B cell (primary cell): ENCODE data around the gene VWA8. TPM values are rescaled to one million over a fixed set of nuclear protein-coding genes. Genes with fewer than 3 reads are reported as not detected.

Experiments used
- ATAC-seq: fragments of 200-7000 bp; cut with Tn5 transposase; one replicate; pipeline ENCODE4 v1.10.0; 2021; ENCODE audit warnings: low read depth, mild to moderate bottlenecking, moderate number of reproducible peaks, moderate library complexity
- CTCF ChIA-PET: fragments of 350-600 bp; sonication (Branson Sonifier 250); formaldehyde crosslinking; loops from one replicate; lab custom pipeline; 2021; ENCODE audit warnings: antibody characterized with exemption, inconsistent platforms; lab: Charles Lee
- POLR2A ChIA-PET: fragments of 350-600 bp; sonication (Branson Sonifier 250); formaldehyde crosslinking; loops from one replicate; lab custom pipeline; 2021; ENCODE audit warnings: antibody characterized with exemption; lab: Charles Lee
- DNase-seq: peaks from one replicate; pipeline ENCODE4 v3.0.0; 2013
- H2AFZ ChIP-seq: 2 replicates; pipeline ENCODE4 v1.6.1; 2012; ENCODE audit warnings: mild to moderate bottlenecking, low read depth, low read length; ENCODE audit not compliant: insufficient read depth, poor library complexity, severe bottlenecking
- H3K27ac ChIP-seq, 2 donors: 1 replicate in 1 of 2; 2 replicates in 1 of 2; pipeline ENCODE4 v1.5.1; 2012 to 2013; ENCODE audit warnings: low read length in 2 of 2, mild to moderate bottlenecking in 2 of 2, moderate library complexity in 1 of 2
- H3K27me3 ChIP-seq, 4 experiments: fragments of 200-600 bp in 1 of 4; sonication (generic) in 1 of 4; replicated peaks in 1 of 4; 1 replicate in 2 of 4; 2 replicates in 2 of 4; pipeline versions ENCODE4 v1.6.1 to v1.7.0; 2013 to 2016; ENCODE audit warnings: low read length in 3 of 4, mild to moderate bottlenecking in 2 of 4, mixed read lengths in 1 of 4, moderate library complexity in 1 of 4; ENCODE audit not compliant: insufficient read depth in 4 of 4, control insufficient read depth in 3 of 4; ENCODE audit errors: control extremely low read depth in 1 of 4
- H3K36me3 ChIP-seq, 2 experiments: replicated peaks in 1 of 2; 1 replicate in 1 of 2; 2 replicates in 1 of 2; pipeline versions ENCODE4 v1.6.1 to v1.7.1; 2013; ENCODE audit warnings: low read length in 1 of 2; ENCODE audit not compliant: insufficient read depth in 2 of 2, control insufficient read depth in 1 of 2; ENCODE audit errors: control extremely low read depth in 1 of 2, extremely low read depth in 1 of 2
- H3K4me1 ChIP-seq, 2 donors: fragments of 200-600 bp in 1 of 2; sonication (generic) in 1 of 2; 1 replicate in 1 of 2; 2 replicates in 1 of 2; pipeline versions ENCODE4 v1.5.1 to v1.6.1; 2013 to 2017; ENCODE audit warnings: low read length in 2 of 2; ENCODE audit not compliant: control insufficient read depth in 2 of 2, insufficient read depth in 2 of 2
- H3K4me2 ChIP-seq: replicated peaks from 2 replicates; pipeline ENCODE3; 2012; ENCODE audit warnings: mild to moderate bottlenecking, low read depth, low read length; ENCODE audit not compliant: poor library complexity, severe bottlenecking
- H3K4me3 ChIP-seq, 5 experiments: fragments of 200-600 bp in 1 of 5; sonication (generic) in 1 of 5; 1 replicate in 3 of 5; 2 replicates in 2 of 5; pipeline versions ENCODE4 v1.5.1 to v1.7.0; 2011 to 2016; ENCODE audit warnings: low read length in 4 of 5, mild to moderate bottlenecking in 4 of 5, low read depth in 2 of 5, control low read depth in 1 of 5, moderate library complexity in 1 of 5; ENCODE audit not compliant: insufficient read depth in 1 of 5; ENCODE audit errors: control extremely low read depth in 1 of 5, extremely low read depth in 1 of 5
- H3K79me2 ChIP-seq: fragments of 200-600 bp; sonication (generic); one replicate; pipeline ENCODE4 v1.6.0; 2016; ENCODE audit warnings: low read length; ENCODE audit not compliant: control insufficient read depth, insufficient read depth
- H3K9ac ChIP-seq: fragments of 200-600 bp; sonication (generic); 2 replicates; pipeline ENCODE4 v1.6.1; 2017; ENCODE audit warnings: mild to moderate bottlenecking, low read length, moderate library complexity
- H3K9me3 ChIP-seq, 3 donors: one replicate each; pipeline versions ENCODE4 v1.6.1 to v1.7.1; 2013; ENCODE audit warnings: low read length in 2 of 3; ENCODE audit not compliant: control insufficient read depth in 2 of 3, insufficient read depth in 1 of 3; ENCODE audit errors: control extremely low read depth in 1 of 3
- H4K20me1 ChIP-seq: 2 replicates; pipeline ENCODE4 v1.6.0; 2012; ENCODE audit warnings: mild to moderate bottlenecking, low read length; ENCODE audit not compliant: insufficient read depth, control insufficient read depth, poor library complexity, severe bottlenecking
- H3K27ac Mint-ChIP-seq: one replicate; pipeline ENCODE4 v1.8.0; 2021; ENCODE audit warnings: mixed read lengths
- H3K27me3 Mint-ChIP-seq: one replicate; pipeline ENCODE4 v1.8.0; 2021; ENCODE audit warnings: mixed read lengths
- H3K4me1 Mint-ChIP-seq: one replicate; pipeline ENCODE4 v1.8.0; 2021; ENCODE audit warnings: mixed read lengths
- H3K4me3 Mint-ChIP-seq: one replicate; pipeline ENCODE4 v1.8.0; 2021; ENCODE audit warnings: mixed read lengths
- H3K9me3 Mint-ChIP-seq: one replicate; pipeline ENCODE4 v1.8.0; 2022; ENCODE audit warnings: mixed read lengths; ENCODE audit not compliant: insufficient read depth
- CTCF ChIP-seq: fragments of 200-600 bp; IDR thresholded peaks from one replicate; pipeline ENCODE4 v1.8.0; 2022; ENCODE audit warnings: antibody characterized with exemption, mild to moderate bottlenecking
- EZH2 ChIP-seq: IDR thresholded peaks from 2 replicates; pipeline ENCODE4 v1.6.1; 2012; ENCODE audit warnings: borderline replicate concordance, low read depth, mild to moderate bottlenecking, moderate library complexity, low read length; ENCODE audit not compliant: insufficient read depth, poor library complexity, severe bottlenecking
- WGBS: methylation state at CpG from one replicate; pipeline ENCODE4 v1.1.5; 2013; ENCODE audit warnings: missing lambda C conversion rate; ENCODE audit not compliant: insufficient coverage; 5-methylcytosine and 5-hydroxymethylcytosine counted together
- intact Hi-C: fragments of 100-400 bp; cut with micrococcal nuclease; formaldehyde crosslinking; loops from one replicate; pipeline ENCODE4 v1.10.0; 2022
- polyA plus RNA-seq: library from polyadenylated mRNA; depleted of rRNA; stranded (reverse); fragments of >200 nt; gene quantifications from 2 replicates; pipeline ENCODE4 v1.2.3, GENCODE V29; 2012
- total RNA-seq, 2 donors: library from RNA; stranded (reverse); fragments of 120-200 nt in 1 of 2; gene quantifications; 1 replicate in 1 of 2; 2 replicates in 1 of 2; pipeline versions ENCODE4 v1.2.3 to v1.2.4, GENCODE V29; 2013 to 2022

The VWA8 gene
- total and polyA plus RNA-seq, 2 donors (not counting 1 experiment from before 2014, with no cell fraction given), result 6.0 to 19.7 TPM

GRCh38 chr13:41995336-41995735, 34.4 kb upstream of the VWA8 start:
- CTCF ChIA-PET, result no interaction called here
- ATAC-seq, result no peak
- 100% methylated on average over 2 of the region's 4 CpGs for WGBS

DNA sequence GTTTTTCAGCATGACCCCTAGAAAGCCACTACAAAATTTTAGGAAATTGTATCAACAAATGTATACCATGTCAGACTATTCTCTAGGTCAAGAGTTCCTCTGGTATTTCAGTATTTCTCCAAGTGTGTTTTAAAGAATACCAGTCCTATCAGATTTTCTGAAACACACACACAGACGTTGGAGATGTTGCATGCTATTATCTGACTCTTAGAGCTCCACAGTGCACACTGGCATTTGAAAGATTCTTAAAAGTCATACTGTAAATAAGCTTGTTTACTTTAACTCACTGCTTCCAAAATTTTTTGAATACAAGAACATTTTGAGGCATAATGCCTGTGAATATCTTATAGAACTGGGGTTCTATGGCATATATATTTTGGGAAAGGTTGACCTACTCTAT, 33.8 kb upstream of the VWA8 start:
- no CpG with 5 or more reads among the region's 1 CpG for WGBS
- ATAC-seq (no peak), DNase-seq (no peak)
- Histone ChIP-seq H3K27ac (no peak overlapping the region), H3K4me2 (no peak overlapping the region), H3K9ac (no peak overlapping the region), H3K9me3 (no peaks in the 10 kb centered on the region), H4K20me1 (no peaks in the 10 kb centered on the region), H2AFZ (no peak overlapping the region), H3K79me2 (no peaks in the 10 kb centered on the region), H3K36me3 (no peaks in the 10 kb centered on the region), H3K4me1 (no peaks in the 10 kb centered on the region), H3K27me3 (peaks cover 0 to 8% (median 0%) of the 10 kb centered on the region in 4 experiments), H3K4me3 (no peak overlapping the region)
- H3K27ac Mint-ChIP-seq, result no peak overlapping the region
- H3K4me3 Mint-ChIP-seq, result no peak overlapping the region
- H3K4me1 Mint-ChIP-seq, result no peaks in the 10 kb centered on the region
- TF ChIP-seq CTCF (no peak), EZH2 (no peak)
- H3K9me3 Mint-ChIP-seq, result no peaks in the 10 kb centered on the region
- POLR2A ChIA-PET, result no interaction called here
- H3K27me3 Mint-ChIP-seq, result peaks cover 22% of the 10 kb centered on the region
- intact Hi-C loops, result no loop called here
- CTCF ChIA-PET, result no interaction called here

More at GRCh38 chr13:41995336-41995735, 34.4 kb upstream of the VWA8 start:
- Histone ChIP-seq H3K36me3 (no peaks in the 10 kb centered on the region), H2AFZ (no peak overlapping the region), H3K4me1 (no peaks in the 10 kb centered on the region), H3K4me3 (no peak overlapping the region), H3K79me2 (no peaks in the 10 kb centered on the region), H3K9ac (no peak overlapping the region), H3K4me2 (no peak overlapping the region), H4K20me1 (no peaks in the 10 kb centered on the region), H3K9me3 (no peaks in the 10 kb centered on the region), H3K27ac (no peak overlapping the region), H3K27me3 (peaks cover 0 to 8% (median 0%) of the 10 kb centered on the region in 4 experiments)
- Mint-ChIP-seq H3K9me3 (no peaks in the 10 kb centered on the region), H3K4me1 (no peaks in the 10 kb centered on the region), H3K27me3 (peaks cover 20% of the 10 kb centered on the region), H3K4me3 (no peak overlapping the region), H3K27ac (no peak overlapping the region)
- DNase-seq, result no peak
- POLR2A ChIA-PET, result no interaction called here
- intact Hi-C loops, result no loop called here
- no peak for TF ChIP-seq EZH2
- TF ChIP-seq CTCF, result no peak
